T-cell (primary cell): ENCODE results near the gene DOP1A. TPM values are rescaled to one million over a fixed set of nuclear protein-coding genes. Genes with fewer than 3 reads are reported as not detected.

Source experiments
- ATAC-seq, 4 experiments: fragments of 200-7000 bp in 3 of 4; fragments of 150-1000 bp in 1 of 4; cut with Tn5 transposase; replicated peaks in 1 of 4; 1 replicate in 3 of 4; 2 replicates in 1 of 4; pipeline ENCODE4 v1.10.0; 2021; ENCODE audit warnings: moderate library complexity in 3 of 4, mild to moderate bottlenecking in 2 of 4, moderate number of reproducible peaks in 1 of 4
- CTCF ChIA-PET, 2 donors: fragments of 300-600 bp; sonication (Branson Sonifier 250); formaldehyde crosslinking; loops; one replicate each; lab custom pipeline; 2022; ENCODE audit warnings: antibody characterized with exemption in 2 of 2; lab: Charles Lee
- POLR2A ChIA-PET, 2 donors: fragments of 300-600 bp; sonication (Branson Sonifier 250); formaldehyde crosslinking; loops; one replicate each; lab custom pipeline; 2022; ENCODE audit warnings: antibody characterized with exemption in 2 of 2; lab: Charles Lee
- DNase-seq, 35 experiments: peaks; one replicate each; pipeline versions ENCODE4 v3.0.0 to v3.0.0-alpha.2; 2013 to 2023
- H3K27ac ChIP-seq: one replicate; pipeline ENCODE4 v1.5.1; 2013; ENCODE audit warnings: low read length
- H3K27me3 ChIP-seq, 2 experiments: replicated peaks in 1 of 2; 1 replicate in 1 of 2; 2 replicates in 1 of 2; pipeline versions ENCODE4 v1.6.1 to v1.7.0; 2013; ENCODE audit warnings: low read length in 1 of 2, mixed read lengths in 1 of 2; ENCODE audit not compliant: control insufficient read depth in 2 of 2, insufficient read depth in 2 of 2; ENCODE audit errors: extremely low read depth in 1 of 2
- H3K36me3 ChIP-seq, 2 donors: 1 replicate in 1 of 2; 2 replicates in 1 of 2; pipeline versions ENCODE4 v1.6.1 to v1.7.0; 2013; ENCODE audit warnings: low read length in 1 of 2; ENCODE audit not compliant: control insufficient read depth in 2 of 2, insufficient read depth in 1 of 2; ENCODE audit errors: extremely low read depth in 1 of 2
- H3K4me1 ChIP-seq, 2 experiments: 1 replicate in 1 of 2; 2 replicates in 1 of 2; pipeline versions ENCODE4 v1.6.1 to v1.7.0; 2013; ENCODE audit warnings: low read length in 2 of 2, mixed read lengths in 1 of 2; ENCODE audit not compliant: insufficient read depth in 2 of 2, control insufficient read depth in 1 of 2; ENCODE audit errors: extremely low read depth in 1 of 2
- H3K4me3 ChIP-seq, 2 donors: 1 replicate in 1 of 2; 2 replicates in 1 of 2; pipeline versions ENCODE4 v1.5.1 to v1.7.0; 2013; ENCODE audit warnings: mild to moderate bottlenecking in 2 of 2, low read length in 1 of 2, moderate library complexity in 1 of 2; ENCODE audit not compliant: control insufficient read depth in 1 of 2; ENCODE audit errors: extremely low read depth in 1 of 2
- H3K9me3 ChIP-seq: 2 replicates; pipeline ENCODE4 v1.7.0; 2013
- H3K27ac Mint-ChIP-seq, 2 donors: one replicate each; pipeline ENCODE4 v1.8.0; 2020 to 2021; ENCODE audit warnings: mild to moderate bottlenecking in 2 of 2, mixed read lengths in 2 of 2
- H3K27me3 Mint-ChIP-seq, 2 donors: one replicate each; pipeline ENCODE4 v1.8.0; 2021 to 2022; ENCODE audit warnings: mixed read lengths in 2 of 2
- H3K36me3 Mint-ChIP-seq: one replicate; pipeline ENCODE4 v1.8.0; 2021; ENCODE audit warnings: mixed read lengths
- H3K4me1 Mint-ChIP-seq, 3 donors: one replicate each; pipeline ENCODE4 v1.8.0; 2020 to 2022; ENCODE audit warnings: mixed read lengths in 3 of 3, mild to moderate bottlenecking in 1 of 3
- H3K4me3 Mint-ChIP-seq, 3 donors: one replicate each; pipeline ENCODE4 v1.8.0; 2020 to 2022; ENCODE audit warnings: mild to moderate bottlenecking in 3 of 3, mixed read lengths in 3 of 3, moderate library complexity in 3 of 3
- H3K9me3 Mint-ChIP-seq, 3 donors: one replicate each; pipeline ENCODE4 v1.8.0; 2020 to 2022; ENCODE audit warnings: mixed read lengths in 3 of 3
- WGBS: methylation state at CpG from one replicate; pipeline ENCODE4 v1.1.5; 2013; ENCODE audit warnings: missing lambda C conversion rate; ENCODE audit not compliant: insufficient coverage; 5-methylcytosine and 5-hydroxymethylcytosine counted together
- total RNA-seq, 35 experiments: library from RNA in 6 of 35; stranded (reverse) in 6 of 35; fragments of 120-200 nt in 1 of 35; gene quantifications; one replicate each; pipeline versions ENCODE4 v1.2.1 to v1.2.4 and lab custom pipeline; 2013 to 2026

The DOP1A gene
- total RNA-seq, 5 donors from 2014 or later (not counting 1 experiment from before 2014, with no cell fraction given) = 19.0 to 26.8 (median 25.5) TPM

- ATAC-seq (no peak), DNase-seq (no peak)
- ChIA-PET POLR2A (no interaction called here), CTCF (interaction anchor here in 1 of 2 donors (1.8 kb wide), 1 partner anchor 144 kb away, joined by 5 read pairs; no protein-coding TSS in a partner anchor)
- Histone ChIP-seq H3K27ac (no peak overlapping the region), H3K36me3 (no peaks in the 10 kb centered on the region), H3K4me3 (no peak overlapping the region), H3K27me3 (no peaks in the 10 kb centered on the region), H3K4me1 (peaks cover 4 to 14% of the 10 kb centered on the region in 2 experiments), H3K9me3 (no peaks in the 10 kb centered on the region)
- no peaks in the 10 kb centered on the region for H3K9me3 Mint-ChIP-seq
- H3K4me3 Mint-ChIP-seq = no peak overlapping the region
- H3K4me1 Mint-ChIP-seq = peaks cover 30 to 49% (median 43%) of the 10 kb centered on the region in 3 donors
- peaks cover 8% of the 10 kb centered on the region for H3K36me3 Mint-ChIP-seq
- no peaks in the 10 kb centered on the region for H3K27me3 Mint-ChIP-seq
- WGBS = 86% methylated on average over 4 of the region's 4 CpGs
- H3K27ac Mint-ChIP-seq = no peak overlapping the region
These were observed 3.6 kb downstream of the DOP1A start for GRCh38 chr6:83071023-83071422.

DNA sequence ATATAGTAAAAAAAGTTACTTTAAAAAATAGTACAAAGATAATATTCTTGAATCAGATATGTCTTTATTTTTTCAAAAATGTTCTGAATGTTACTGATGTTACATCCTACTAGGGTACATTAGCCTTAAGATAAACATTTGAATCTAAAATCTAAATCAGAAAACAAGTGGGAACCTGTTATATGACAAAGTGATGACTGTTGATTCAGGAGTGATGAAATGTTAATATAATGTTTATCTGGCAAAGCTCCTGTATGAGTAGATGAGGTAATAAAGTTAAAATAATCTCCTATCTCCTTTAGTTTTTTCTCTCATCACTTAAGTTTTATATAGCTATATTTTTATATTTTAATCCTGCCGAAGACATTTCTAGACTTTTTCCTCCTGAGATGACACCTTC, 4.2 kb downstream of the DOP1A start:
- DNase-seq = no peak
- no peak overlapping the region for H3K4me3 ChIP-seq
- H3K4me1 Mint-ChIP-seq = peaks cover 28 to 47% (median 42%) of the 10 kb centered on the region in 3 donors

GRCh38 chr6:83072726-83073125, 5.3 kb downstream of the DOP1A start:
- ChIA-PET CTCF (interaction anchor here in 1 of 2 donors (1.0 kb wide), 1 partner anchor 149 kb away, joined by 3 read pairs; no protein-coding TSS in a partner anchor), POLR2A (no interaction called here)

More for the DNA sequence above, 4.2 kb downstream of the DOP1A start:
- peaks cover 3 to 14% of the 10 kb centered on the region in 2 experiments for H3K4me1 ChIP-seq
- no CpG with 5 or more reads among the region's 1 CpG for WGBS
- Mint-ChIP-seq H3K4me3 (no peak overlapping the region), H3K27ac (no peak overlapping the region), H3K27me3 (no peaks in the 10 kb centered on the region), H3K9me3 (no peaks in the 10 kb centered on the region), H3K36me3 (peaks cover 13% of the 10 kb centered on the region)
- no peak for ATAC-seq
- H3K27ac ChIP-seq = no peak overlapping the region
- POLR2A ChIA-PET = no interaction called here
- H3K9me3 ChIP-seq = no peaks in the 10 kb centered on the region
- H3K27me3 ChIP-seq = no peaks in the 10 kb centered on the region
- CTCF ChIA-PET = interaction anchor here in 1 of 2 donors (1.3 kb wide), 1 partner anchor 801 kb away, joined by 3 read pairs; no protein-coding TSS in a partner anchor
- H3K36me3 ChIP-seq = no peaks in the 10 kb centered on the region

GRCh38 chr6:83073615-83074014, 6.1 kb downstream of the DOP1A start:
- Histone ChIP-seq H3K4me3 (no peak overlapping the region), H3K27me3 (no peaks in the 10 kb centered on the region), H3K36me3 (no peaks in the 10 kb centered on the region), H3K4me1 (peaks cover 0 to 8% of the 10 kb centered on the region in 2 experiments), H3K9me3 (no peaks in the 10 kb centered on the region), H3K27ac (no peak overlapping the region)
- H3K27me3 Mint-ChIP-seq = no peaks in the 10 kb centered on the region
- DNase-seq = no peak
- no peak for ATAC-seq
- H3K27ac Mint-ChIP-seq = no peak overlapping the region
- ChIA-PET CTCF (interaction anchor here in 1 of 2 donors (1.0 kb wide), 1 partner anchor 16 kb away, joined by 3 read pairs; no protein-coding TSS in a partner anchor), POLR2A (interaction anchor here in 1 of 2 donors (0.6 kb wide), 1 partner anchor 1371 kb away, joined by 3 read pairs; no protein-coding TSS in a partner anchor)
- peaks cover 32 to 50% (median 43%) of the 10 kb centered on the region in 3 donors for H3K4me1 Mint-ChIP-seq
- no peak overlapping the region for H3K4me3 Mint-ChIP-seq
- peaks cover 17% of the 10 kb centered on the region for H3K36me3 Mint-ChIP-seq
- 100% methylated on average over 1 of the region's 1 CpG for WGBS
- H3K9me3 Mint-ChIP-seq = no peaks in the 10 kb centered on the region

More at GRCh38 chr6:83072726-83073125, 5.3 kb downstream of the DOP1A start:
- no peaks in the 10 kb centered on the region for H3K27me3 ChIP-seq
- H3K9me3 ChIP-seq = no peaks in the 10 kb centered on the region
- no peak for ATAC-seq
- no peak overlapping the region for H3K27ac ChIP-seq
- H3K4me3 ChIP-seq = no peak overlapping the region
- H3K27me3 Mint-ChIP-seq = no peaks in the 10 kb centered on the region
- H3K9me3 Mint-ChIP-seq = no peaks in the 10 kb centered on the region
- DNase-seq = no peak
- H3K36me3 ChIP-seq = no peaks in the 10 kb centered on the region
- WGBS = no CpG with 5 or more reads among the region's 2 CpGs
- peaks cover 3 to 14% of the 10 kb centered on the region in 2 experiments for H3K4me1 ChIP-seq
- H3K36me3 Mint-ChIP-seq = peaks cover 17% of the 10 kb centered on the region
- H3K4me1 Mint-ChIP-seq = peaks cover 29 to 48% (median 41%) of the 10 kb centered on the region in 3 donors
- H3K4me3 Mint-ChIP-seq = no peak overlapping the region
- no peak overlapping the region for H3K27ac Mint-ChIP-seq

- H3K9me3 Mint-ChIP-seq = no peaks in the 10 kb centered on the region
- no peaks in the 10 kb centered on the region for H3K27me3 Mint-ChIP-seq
- H3K9me3 ChIP-seq = no peaks in the 10 kb centered on the region
- ATAC-seq (no peak), DNase-seq (no peak)
- H3K27ac ChIP-seq = no peak overlapping the region
- no peak overlapping the region for H3K4me3 Mint-ChIP-seq
- H3K4me1 Mint-ChIP-seq = peaks cover 43 to 51% (median 50%) of the 10 kb centered on the region in 3 donors
- H3K27me3 ChIP-seq = no peaks in the 10 kb centered on the region
- no peak overlapping the region for H3K4me3 ChIP-seq
- H3K36me3 Mint-ChIP-seq = peaks cover 27% of the 10 kb centered on the region
- POLR2A ChIA-PET = no interaction called here
- no peaks in the 10 kb centered on the region for H3K4me1 ChIP-seq
- CTCF ChIA-PET = interaction anchor here in 1 of 2 donors (0.7 to 1.1 kb wide), 2 partner anchors 16 to 889 kb away, joined by 3 to 5 read pairs; partner anchors contain the start of gene DOP1A
- H3K27ac Mint-ChIP-seq = no peak overlapping the region
- no CpG with 5 or more reads among the region's 1 CpG for WGBS
- no peaks in the 10 kb centered on the region for H3K36me3 ChIP-seq
These were observed 16.0 kb downstream of the DOP1A start for GRCh38 chr6:83083476-83083875.

GRCh38 chr6:83086751-83087150, 19.3 kb downstream of the DOP1A start:
- no peak overlapping the region for H3K4me3 Mint-ChIP-seq
- DNase-seq = no peak
- no peak overlapping the region for H3K27ac Mint-ChIP-seq
- H3K9me3 Mint-ChIP-seq = no peaks in the 10 kb centered on the region
- ATAC-seq = no peak
- CTCF ChIA-PET = interaction anchor here in 1 of 2 donors (0.7 to 1.0 kb wide), 2 partner anchors 21 to 23 kb away, joined by 3 to 4 read pairs; partner anchors contain the start of gene UBE3D
- no peaks in the 10 kb centered on the region for H3K4me1 ChIP-seq
- POLR2A ChIA-PET = no interaction called here
- no peak overlapping the region for H3K27ac ChIP-seq
- H3K9me3 ChIP-seq = no peaks in the 10 kb centered on the region
- H3K4me3 ChIP-seq = no peak overlapping the region
- no peaks in the 10 kb centered on the region for H3K36me3 ChIP-seq
- H3K27me3 ChIP-seq = no peaks in the 10 kb centered on the region
- H3K36me3 Mint-ChIP-seq = peaks cover 32% of the 10 kb centered on the region
- H3K27me3 Mint-ChIP-seq = no peaks in the 10 kb centered on the region
- peaks cover 29 to 35% (median 30%) of the 10 kb centered on the region in 3 donors for H3K4me1 Mint-ChIP-seq
- 22% methylated on average over 2 of the region's 2 CpGs for WGBS
